HEK293 (cell line): Measurements from ENCODE around the gene LYSMD3.

Experiments
- CTCF ChIP-seq: fragments of 450-650 bp; formaldehyde crosslinking; IDR thresholded peaks from 2 replicates; pipeline ENCODE4 v1.5.1; 2016; ENCODE audit warnings: missing biosample characterization, missing genetic modification characterization
- KLF10 ChIP-seq: fragments of 450-650 bp; IDR thresholded peaks from 2 replicates; pipeline ENCODE4 v1.5.1; 2018; ENCODE audit warnings: missing biosample characterization, mild to moderate bottlenecking, missing genetic modification characterization
- REST ChIP-seq: fragments of 450-650 bp; formaldehyde crosslinking; IDR thresholded peaks from 2 replicates; pipeline ENCODE4 v1.5.1; 2016; ENCODE audit warnings: missing biosample characterization, missing genetic modification characterization
- ZNF280D ChIP-seq: fragments of 450-650 bp; formaldehyde crosslinking; IDR thresholded peaks from 2 replicates; pipeline ENCODE4 v1.5.1; 2016; ENCODE audit warnings: missing biosample characterization, missing genetic modification characterization
- ZNF292 ChIP-seq: fragments of 450-650 bp; formaldehyde crosslinking; IDR thresholded peaks from 2 replicates; pipeline ENCODE4 v1.5.1; 2016; ENCODE audit warnings: low read depth, missing biosample characterization, missing genetic modification characterization, borderline replicate concordance
- ZNF473 ChIP-seq: fragments of 450-650 bp; formaldehyde crosslinking; IDR thresholded peaks from 2 replicates; pipeline ENCODE4 v1.5.1; 2017; ENCODE audit warnings: missing biosample characterization, missing genetic modification characterization
- ZNF660 ChIP-seq: fragments of 450-650 bp; IDR thresholded peaks from 2 replicates; pipeline ENCODE4 v1.5.1; 2018; ENCODE audit warnings: missing biosample characterization, mild to moderate bottlenecking, missing genetic modification characterization

GRCh38 chr5:90518661-90519060 is 10.7 kb downstream of the LYSMD3 start:
- TF ChIP-seq CTCF (tag by site-specific recombination), result no peak
- TF ChIP-seq REST (tag by site-specific recombination), result no peak
- TF ChIP-seq ZNF292 (tag by site-specific recombination), result no peak
- TF ChIP-seq KLF10 (tag by site-specific recombination), result no peak
- TF ChIP-seq ZNF473 (tag by site-specific recombination), result no peak
- no peak for TF ChIP-seq ZNF280D
- no peak for TF ChIP-seq ZNF660
